GM12872 (cell line): ENCODE results near the gene HELZ2.

Experiments
- TF ChIP-seq, protein P1 (sequence below): IDR thresholded peaks from 3 replicates; pipeline ENCODE4 v1.5.1; 2011; ENCODE audit warnings: low read depth, mild to moderate bottlenecking, low read length, moderate library complexity; ENCODE audit not compliant: insufficient read depth

The HELZ2 gene

DNA sequence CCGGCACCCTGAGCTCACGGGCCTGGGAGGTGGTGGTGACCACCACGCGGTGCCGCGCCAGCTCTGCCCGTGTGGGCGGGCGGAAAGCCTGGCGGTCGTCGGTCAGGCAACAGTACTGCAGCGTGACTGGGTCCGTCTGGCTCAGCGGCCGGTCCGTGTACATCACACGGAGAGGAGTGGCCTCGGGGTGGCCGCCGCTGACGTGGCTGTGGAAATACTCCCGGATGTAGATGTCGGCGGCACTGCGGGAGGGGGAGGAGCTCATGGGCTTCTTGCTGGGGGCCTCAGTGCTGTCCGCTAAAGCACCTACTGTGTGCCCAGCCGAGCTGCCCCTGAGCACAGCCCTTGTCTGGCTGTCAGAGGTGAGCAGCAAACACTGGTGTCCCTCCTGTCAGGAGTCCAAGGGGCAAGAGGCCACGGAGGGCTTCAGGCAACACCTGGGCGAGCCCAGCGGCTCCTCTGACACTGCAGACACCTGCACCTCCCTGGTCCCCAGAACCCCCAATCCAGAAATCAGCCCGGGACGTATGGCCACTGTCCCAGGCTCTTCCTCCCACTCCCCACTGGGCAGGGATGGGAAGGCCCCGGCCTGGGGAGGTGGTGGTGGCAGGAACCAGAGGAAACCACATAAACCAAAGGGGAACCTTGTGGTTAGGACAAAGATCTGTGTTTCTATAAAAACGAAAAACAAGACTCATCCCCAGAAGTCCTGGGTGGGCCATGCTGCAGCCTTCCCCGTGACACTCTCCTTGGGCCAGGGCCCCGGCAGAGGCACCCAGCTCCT is 6.5 kb downstream of the HELZ2 start:
- TF ChIP-seq, protein P1, sequence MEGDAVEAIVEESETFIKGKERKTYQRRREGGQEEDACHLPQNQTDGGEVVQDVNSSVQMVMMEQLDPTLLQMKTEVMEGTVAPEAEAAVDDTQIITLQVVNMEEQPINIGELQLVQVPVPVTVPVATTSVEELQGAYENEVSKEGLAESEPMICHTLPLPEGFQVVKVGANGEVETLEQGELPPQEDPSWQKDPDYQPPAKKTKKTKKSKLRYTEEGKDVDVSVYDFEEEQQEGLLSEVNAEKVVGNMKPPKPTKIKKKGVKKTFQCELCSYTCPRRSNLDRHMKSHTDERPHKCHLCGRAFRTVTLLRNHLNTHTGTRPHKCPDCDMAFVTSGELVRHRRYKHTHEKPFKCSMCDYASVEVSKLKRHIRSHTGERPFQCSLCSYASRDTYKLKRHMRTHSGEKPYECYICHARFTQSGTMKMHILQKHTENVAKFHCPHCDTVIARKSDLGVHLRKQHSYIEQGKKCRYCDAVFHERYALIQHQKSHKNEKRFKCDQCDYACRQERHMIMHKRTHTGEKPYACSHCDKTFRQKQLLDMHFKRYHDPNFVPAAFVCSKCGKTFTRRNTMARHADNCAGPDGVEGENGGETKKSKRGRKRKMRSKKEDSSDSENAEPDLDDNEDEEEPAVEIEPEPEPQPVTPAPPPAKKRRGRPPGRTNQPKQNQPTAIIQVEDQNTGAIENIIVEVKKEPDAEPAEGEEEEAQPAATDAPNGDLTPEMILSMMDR = no peak

DNA sequence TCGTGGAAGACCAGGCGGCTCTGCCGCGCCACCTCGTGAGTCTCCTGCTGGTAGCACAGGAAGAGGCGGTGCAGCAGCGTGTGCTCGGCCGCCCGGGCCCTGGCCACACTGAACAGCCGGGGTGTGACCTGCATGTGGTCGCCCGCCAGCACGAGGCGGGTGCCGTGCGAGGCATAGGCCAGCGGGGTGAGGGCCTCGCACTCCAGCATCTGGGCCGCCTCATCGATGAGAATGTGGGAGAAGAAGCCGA is 7.0 kb downstream of the HELZ2 start:
- TF ChIP-seq, protein P1 = no peak

DNA sequence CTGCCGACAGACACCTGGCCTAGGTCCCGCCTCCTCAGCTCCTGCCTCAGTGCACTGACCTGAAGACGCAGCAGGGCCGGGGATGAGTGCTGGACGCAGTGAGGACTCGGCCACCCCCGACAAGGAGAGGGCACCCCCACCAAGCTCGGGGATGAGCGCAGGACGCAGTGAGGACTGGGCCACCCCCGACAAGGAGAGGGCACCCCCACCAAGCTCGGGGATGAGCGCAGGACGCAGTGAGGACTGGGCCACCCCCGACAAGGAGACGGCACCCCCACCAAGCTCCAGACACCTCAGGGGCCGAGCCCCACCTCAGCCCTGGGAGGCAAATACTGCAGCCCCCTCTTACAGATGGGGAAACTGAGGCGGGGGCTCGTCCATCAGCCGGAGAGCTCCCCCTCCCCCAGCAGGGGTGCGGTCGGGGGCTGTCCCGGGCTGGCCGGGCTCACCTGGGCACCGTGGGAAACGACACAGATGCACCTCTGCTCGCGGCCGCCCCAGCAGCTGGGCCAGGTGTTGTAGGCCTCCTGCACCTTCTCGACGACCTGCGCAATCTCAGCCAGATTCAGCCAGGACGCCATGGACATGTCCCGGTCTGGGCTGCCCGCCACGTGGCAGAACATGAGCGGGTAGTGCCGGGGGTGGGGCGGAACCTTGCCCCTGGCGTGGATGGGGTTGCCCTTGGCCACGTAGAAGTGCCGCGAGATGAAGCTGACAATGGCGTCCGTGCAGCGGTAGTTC is 7.5 kb downstream of the HELZ2 start:
- TF ChIP-seq, protein P1 = no peak

DNA sequence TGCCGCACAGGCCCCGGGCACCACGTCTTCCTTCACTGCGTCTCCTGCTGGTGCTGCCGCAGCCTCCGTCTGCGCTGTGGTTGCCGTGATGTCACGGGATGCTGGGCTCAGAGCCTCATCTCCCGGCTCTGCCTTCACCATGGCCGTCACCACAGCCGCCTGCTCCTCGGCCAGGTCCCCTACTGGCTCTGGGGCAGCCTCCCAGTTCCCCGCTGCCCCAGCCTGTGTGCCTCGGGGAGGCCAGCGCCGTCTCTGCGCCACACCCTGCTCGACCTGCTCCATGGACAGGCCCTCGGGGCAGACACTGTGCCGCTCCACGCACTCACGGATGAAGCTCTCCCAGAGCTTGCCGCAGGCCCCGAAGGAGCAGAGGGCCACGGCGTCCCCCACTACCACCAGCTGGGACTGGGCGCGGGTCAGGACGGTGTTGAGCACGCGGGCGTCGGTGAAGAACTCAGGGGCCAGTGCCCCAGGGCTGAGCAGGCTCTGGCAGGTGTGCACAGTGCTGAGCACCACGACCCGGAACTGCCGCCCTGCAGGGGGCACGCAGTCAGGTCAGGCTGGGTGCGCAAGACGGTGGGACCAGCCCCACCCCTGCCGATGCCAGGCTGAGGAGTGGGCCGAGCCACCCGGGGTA is 8.2 kb downstream of the HELZ2 start:
- TF ChIP-seq, protein P1 = no peak

DNA sequence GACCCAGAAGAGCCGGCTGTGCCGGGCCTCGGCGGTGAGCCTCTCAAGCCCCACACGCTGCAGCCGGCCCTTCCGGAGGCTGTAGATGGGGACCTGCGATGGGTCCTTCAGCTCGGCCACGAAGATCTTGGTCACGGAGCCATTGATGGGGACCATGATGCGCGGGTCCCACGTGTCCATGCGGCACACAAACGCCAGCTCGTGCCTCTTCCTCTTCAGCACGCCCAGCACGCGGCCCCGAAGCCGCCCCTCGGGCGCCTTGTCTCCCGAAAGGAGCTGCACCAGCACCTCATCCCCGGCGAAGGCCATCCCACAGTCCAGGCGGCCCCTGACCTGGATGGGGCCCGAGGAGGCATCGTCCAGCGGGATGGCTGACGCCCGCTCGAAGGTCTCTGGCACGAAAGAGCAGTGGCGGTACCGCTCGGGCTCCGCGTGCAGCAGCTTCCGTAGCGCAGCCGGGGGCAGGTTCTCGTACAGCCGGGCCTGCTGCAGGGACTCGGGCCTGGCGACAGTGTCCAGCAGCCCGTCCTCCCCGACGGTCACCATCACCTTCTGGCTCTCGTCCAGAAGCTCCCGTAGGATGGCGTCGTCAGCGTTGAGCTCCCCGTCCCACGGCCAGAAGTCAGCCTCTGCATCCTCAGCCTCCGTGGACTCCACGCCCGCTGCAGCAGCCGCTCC is 8.9 kb downstream of the HELZ2 start:
- TF ChIP-seq, protein P1 = no peak

DNA sequence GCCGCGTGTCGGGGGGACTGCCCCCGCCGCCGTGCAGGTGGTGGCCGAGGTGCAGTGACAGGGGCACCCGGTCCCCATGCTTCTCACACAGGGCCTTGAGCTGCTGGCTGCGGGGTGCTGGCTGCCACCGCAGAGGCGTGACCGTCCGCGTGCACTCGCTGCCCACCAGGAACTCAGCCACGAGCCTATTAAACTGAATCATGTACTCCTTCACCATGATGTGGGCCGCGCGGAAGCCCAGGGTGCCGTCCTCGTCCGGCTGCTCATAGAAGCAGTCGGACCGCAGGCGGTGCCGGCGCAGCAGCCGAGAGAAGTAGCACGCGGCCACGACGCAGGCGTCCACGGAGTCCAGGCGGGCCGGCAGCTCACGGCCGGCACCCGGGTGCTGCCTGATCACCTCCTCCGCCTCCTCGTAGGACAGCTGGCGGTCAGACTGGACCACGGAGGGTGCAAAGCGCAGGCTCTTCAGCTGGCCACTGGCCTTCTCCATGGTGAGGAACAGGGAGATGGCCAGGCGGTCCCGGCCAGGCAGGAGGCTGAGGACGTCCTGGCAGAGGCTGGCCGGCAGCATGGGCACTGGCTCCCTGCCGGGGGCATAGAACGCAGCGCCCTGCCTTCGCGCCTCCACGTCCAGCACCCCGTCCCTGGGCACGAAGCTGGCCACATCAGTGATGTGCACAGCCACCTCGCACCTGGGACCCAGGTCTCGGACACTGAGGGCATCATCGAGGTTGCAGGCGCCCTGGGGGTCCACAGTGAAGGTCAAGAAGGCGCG is 9.8 kb downstream of the HELZ2 start:
- TF ChIP-seq, protein P1 = no peak
